Ovary (tissue), 3 donors: ENCODE results near the gene LRRN4CL.

Experiments used
- POLR2A ChIP-seq: fragments of 450-650 bp; IDR thresholded peaks from one replicate; pipeline ENCODE4 v1.6.1; 2017; ENCODE audit warnings: antibody characterized with exemption, mild to moderate bottlenecking, moderate library complexity
- TF ChIP-seq, protein P1 (sequence below), 3 donors: fragments of 450-650 bp in 2 of 3; fragments of 200-600 bp in 1 of 3; IDR thresholded peaks; one replicate each; pipeline versions ENCODE4 v1.5.1 to v1.8.0; 2016 to 2022; ENCODE audit warnings: antibody characterized with exemption in 3 of 3, mild to moderate bottlenecking in 1 of 3
- donor health status: DM: no; HTN: no; CAD: no.

DNA sequence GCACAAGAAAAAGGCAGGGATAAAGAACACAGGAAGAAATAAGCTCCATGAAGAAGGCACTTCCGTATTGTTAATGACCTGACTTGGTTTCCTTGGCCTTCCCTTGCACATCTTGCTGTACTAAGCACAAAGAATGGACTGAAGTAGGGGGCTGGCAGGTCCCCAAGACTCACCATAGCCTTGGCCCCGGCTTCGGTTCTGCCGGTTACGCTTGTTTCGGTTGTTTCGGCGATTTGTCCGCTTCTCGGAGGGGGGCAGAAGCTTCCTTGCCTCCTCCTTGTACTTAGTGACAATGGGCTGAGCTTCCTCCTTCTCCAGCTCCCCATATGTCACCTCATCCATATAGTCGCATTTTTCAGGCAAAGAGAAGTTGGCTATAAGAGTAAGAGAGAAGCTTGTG lies 27.5 kb upstream of the LRRN4CL start:
- TF ChIP-seq, protein P1, sequence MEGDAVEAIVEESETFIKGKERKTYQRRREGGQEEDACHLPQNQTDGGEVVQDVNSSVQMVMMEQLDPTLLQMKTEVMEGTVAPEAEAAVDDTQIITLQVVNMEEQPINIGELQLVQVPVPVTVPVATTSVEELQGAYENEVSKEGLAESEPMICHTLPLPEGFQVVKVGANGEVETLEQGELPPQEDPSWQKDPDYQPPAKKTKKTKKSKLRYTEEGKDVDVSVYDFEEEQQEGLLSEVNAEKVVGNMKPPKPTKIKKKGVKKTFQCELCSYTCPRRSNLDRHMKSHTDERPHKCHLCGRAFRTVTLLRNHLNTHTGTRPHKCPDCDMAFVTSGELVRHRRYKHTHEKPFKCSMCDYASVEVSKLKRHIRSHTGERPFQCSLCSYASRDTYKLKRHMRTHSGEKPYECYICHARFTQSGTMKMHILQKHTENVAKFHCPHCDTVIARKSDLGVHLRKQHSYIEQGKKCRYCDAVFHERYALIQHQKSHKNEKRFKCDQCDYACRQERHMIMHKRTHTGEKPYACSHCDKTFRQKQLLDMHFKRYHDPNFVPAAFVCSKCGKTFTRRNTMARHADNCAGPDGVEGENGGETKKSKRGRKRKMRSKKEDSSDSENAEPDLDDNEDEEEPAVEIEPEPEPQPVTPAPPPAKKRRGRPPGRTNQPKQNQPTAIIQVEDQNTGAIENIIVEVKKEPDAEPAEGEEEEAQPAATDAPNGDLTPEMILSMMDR (IDR thresholded peaks at IDR 0.05): no peak
- no peak for TF ChIP-seq POLR2A
